ENCODE measurements around the gene EEF1AKMT3.
"Not testable (repeated sequence)": the region's sequence is repeated elsewhere in the genome, so short reads cannot be mapped to it uniquely, and the experiment has no call there.

The EEF1AKMT3 gene

DNA sequence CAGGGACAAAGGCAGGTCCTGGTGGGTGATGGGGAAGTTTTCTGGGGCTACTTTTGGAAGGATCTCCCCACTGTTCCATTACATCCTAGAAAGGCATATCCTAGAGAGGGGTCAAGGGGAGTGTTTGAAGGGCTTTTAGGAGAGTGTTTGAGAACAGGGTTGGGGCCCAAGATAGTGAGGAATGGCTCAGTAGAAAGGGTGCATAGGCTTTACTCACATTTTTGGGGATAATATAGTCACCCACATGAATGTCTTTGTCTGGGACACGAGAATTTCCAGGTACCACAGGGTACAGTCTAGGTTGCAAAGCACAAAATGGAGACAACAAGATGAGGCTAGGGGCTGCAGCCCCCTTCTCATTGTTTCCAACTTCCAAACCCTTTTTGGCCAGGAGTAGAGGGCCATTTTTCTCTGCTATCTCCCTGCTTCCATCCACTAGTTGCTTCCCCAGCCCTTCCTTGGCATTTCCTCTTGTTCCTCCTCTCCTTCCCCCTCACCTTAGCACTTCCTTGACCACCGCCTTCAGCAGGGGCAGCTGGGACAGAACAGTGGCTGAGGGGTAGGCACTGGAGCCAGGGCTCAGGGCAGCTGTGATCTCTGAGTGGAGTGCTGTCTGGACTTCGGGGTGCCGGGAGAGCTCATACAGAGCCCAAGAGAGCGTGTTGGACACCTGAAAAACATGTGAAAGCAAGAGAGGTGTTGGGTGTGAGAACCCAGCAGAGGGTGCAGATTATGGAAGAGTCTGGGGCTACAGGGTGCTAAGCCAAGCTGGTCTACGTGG, 8.3 kb upstream of the EEF1AKMT3 start:
- Mint-ChIP-seq H3K36me3 (ENCODE audit: low read depth) (peaks cover 79% of the 10 kb centered on the region), H3K27ac (peak overlapping the region; percentile 63), H3K4me1 (ENCODE audit: low read depth) (peaks cover 56% of the 10 kb centered on the region), H3K4me3 (peak overlapping the region; percentile 91), H3K27me3 (peaks cover 13% of the 10 kb centered on the region), H3K9me3 (no peaks in the 10 kb centered on the region)
- no peak for DNase-seq

DNA sequence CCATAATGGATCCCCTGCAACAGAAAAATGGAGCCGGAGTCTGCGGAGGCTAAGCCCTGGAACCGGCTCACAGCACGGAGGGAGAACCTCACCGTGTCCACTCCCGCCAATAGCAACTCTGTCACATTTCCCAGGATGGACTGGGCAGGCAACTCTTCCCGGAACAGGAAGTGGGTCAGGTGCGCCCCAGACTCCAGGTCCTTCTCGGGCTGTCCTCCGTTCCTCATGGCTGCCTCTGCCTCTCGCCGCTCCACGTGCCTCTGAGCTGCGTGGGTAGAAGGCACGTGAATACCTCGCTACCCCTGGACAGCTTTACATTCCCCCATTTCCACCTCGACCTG, 7.8 kb upstream of the EEF1AKMT3 start:
- peak overlapping the region; percentile 63 for H3K27ac Mint-ChIP-seq

DNA sequence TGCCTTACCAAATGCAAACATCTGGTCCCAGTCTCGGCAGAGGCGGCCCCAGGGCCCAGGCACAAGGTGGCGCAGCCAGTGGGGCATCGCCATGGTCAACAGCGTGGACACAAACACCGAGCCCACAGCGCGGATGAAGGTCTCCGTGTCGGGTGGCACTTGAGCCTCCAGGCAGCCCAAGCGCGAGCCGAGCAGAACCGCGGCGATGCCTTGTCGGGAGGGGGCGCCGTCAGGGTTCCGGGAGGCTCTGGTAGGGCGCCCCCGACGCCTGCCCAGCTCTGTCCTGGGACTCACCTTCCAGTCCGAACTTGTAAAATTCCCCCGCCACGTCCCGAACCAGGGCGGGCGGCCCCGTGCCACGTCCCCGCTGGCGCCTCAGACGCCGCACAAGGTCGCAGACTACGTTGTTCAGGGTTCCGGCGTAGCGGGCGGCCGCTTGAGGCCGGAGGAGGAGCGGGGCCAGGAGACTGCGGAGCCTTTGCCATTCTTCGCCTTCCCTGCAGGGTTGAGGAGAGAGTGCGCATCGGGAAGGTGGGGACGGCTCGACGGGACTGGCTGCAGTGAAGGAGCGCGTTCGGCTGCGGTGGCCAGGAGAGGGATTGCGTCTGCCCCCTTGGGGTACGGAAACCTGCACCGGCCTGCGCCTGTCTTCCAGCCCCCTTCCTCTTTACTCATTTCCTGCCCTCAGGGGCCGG, 7.3 kb upstream of the EEF1AKMT3 start:
- no peaks in the 10 kb centered on the region for H3K9me3 Mint-ChIP-seq
- peaks cover 79% of the 10 kb centered on the region for H3K36me3 Mint-ChIP-seq (ENCODE audit: low read depth)
- DNase-seq = peak; percentile 79
- H3K27me3 Mint-ChIP-seq = peaks cover 13% of the 10 kb centered on the region
- H3K27ac Mint-ChIP-seq = peak overlapping the region; percentile 63
- peaks cover 50% of the 10 kb centered on the region for H3K4me1 Mint-ChIP-seq (ENCODE audit: low read depth)
- peak overlapping the region; percentile 91 for H3K4me3 Mint-ChIP-seq

More for the DNA sequence above, 7.8 kb upstream of the EEF1AKMT3 start:
- Mint-ChIP-seq H3K9me3 (no peaks in the 10 kb centered on the region), H3K4me3 (peak overlapping the region; percentile 91), H3K4me1 (ENCODE audit: low read depth) (peaks cover 50% of the 10 kb centered on the region), H3K36me3 (ENCODE audit: low read depth) (peaks cover 79% of the 10 kb centered on the region), H3K27me3 (peaks cover 13% of the 10 kb centered on the region)
- no peak for DNase-seq

- Mint-ChIP-seq H3K27me3 (peaks cover 13% of the 10 kb centered on the region), H3K27ac (peak overlapping the region; percentile 67), H3K36me3 (ENCODE audit: low read depth) (peaks cover 79% of the 10 kb centered on the region), H3K4me1 (ENCODE audit: low read depth) (peaks cover 51% of the 10 kb centered on the region), H3K9me3 (no peaks in the 10 kb centered on the region), H3K4me3 (peak overlapping the region; percentile 91)
- DNase-seq = no peak
Observed at GRCh38 chr12:57765698-57766463, 6.5 kb upstream of the EEF1AKMT3 start.

DNA sequence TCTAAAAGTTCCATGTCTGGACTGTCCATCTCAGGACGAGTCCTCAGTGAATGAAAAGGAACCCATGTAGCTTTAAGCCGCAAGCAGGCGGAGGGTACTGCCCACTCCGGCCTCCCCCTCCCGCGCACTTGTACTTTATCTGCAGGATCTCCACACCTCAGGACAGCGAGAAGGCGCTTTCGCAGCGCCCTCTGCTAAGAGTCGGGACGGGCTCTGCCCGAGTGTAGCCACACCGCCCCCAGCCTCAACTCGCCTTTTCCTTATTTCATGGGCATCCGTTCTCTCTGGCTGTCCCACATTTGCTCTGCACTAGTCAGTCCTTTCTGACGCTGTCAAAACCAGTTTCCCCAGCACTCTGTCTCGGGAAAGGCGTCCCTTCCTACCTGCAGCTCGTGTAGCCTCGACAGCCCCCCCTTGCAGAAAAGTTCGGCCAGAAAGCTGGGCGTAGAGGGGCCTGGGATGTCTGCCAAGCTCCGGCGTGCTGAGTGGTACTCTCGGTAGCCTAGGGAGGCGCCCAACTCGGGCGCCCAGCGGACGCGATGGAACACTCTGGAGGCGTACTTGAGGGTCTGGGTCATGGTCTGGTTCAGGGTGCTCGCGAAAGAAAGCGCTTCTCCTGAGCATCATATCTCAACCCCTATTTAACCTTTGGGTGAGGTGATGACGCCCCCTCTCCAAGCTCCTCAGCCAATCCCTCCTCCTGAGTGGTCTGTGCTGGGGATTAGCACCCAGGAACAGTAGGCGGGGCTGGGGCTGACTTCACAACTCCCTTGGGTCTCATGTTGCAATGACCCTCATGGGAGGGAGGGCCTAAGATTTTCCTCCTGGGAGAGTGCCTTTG, 5.7 kb upstream of the EEF1AKMT3 start, which contains the start of gene CYP27B1:
TSS of gene CYP27B1 (minus strand) at position 615 of the 841 bp plus-strand sequence. CDS start at position 578, 37 bp downstream.
- H3K4me1 Mint-ChIP-seq (ENCODE audit: low read depth) = peaks cover 57% of the 10 kb centered on the region
- peak; percentile 48 for DNase-seq
- H3K4me3 Mint-ChIP-seq = peak within 1 kb of the TSS; percentile 91
- H3K27ac Mint-ChIP-seq = peak within 1 kb of the TSS; percentile 67
- no peaks in the 10 kb centered on the region for H3K9me3 Mint-ChIP-seq
- H3K27me3 Mint-ChIP-seq = peaks cover 13% of the 10 kb centered on the region
- H3K36me3 Mint-ChIP-seq (ENCODE audit: low read depth) = peaks cover 79% of the 10 kb centered on the region

GRCh38 chr12:57767305-57767698, 5.1 kb upstream of the EEF1AKMT3 start:
- peaks cover 58% of the 10 kb centered on the region for H3K4me1 Mint-ChIP-seq (ENCODE audit: low read depth)
- H3K9me3 Mint-ChIP-seq = no peaks in the 10 kb centered on the region
- H3K27ac Mint-ChIP-seq = no peak overlapping the region
- DNase-seq = no peak
- H3K36me3 Mint-ChIP-seq (ENCODE audit: low read depth) = peaks cover 75% of the 10 kb centered on the region
- H3K27me3 Mint-ChIP-seq = peaks cover 13% of the 10 kb centered on the region
- peak overlapping the region; percentile 91 for H3K4me3 Mint-ChIP-seq

- H3K36me3 Mint-ChIP-seq (ENCODE audit: low read depth) = peaks cover 71% of the 10 kb centered on the region
- H3K9me3 Mint-ChIP-seq = no peaks in the 10 kb centered on the region
- H3K27me3 Mint-ChIP-seq = peaks cover 13% of the 10 kb centered on the region
- H3K27ac Mint-ChIP-seq = no peak overlapping the region
- H3K4me1 Mint-ChIP-seq (ENCODE audit: low read depth) = peaks cover 57% of the 10 kb centered on the region
- DNase-seq = no peak
- no peak overlapping the region for H3K4me3 Mint-ChIP-seq
Observed at GRCh38 chr12:57767876-57768275, 4.5 kb upstream of the EEF1AKMT3 start.

- H3K4me1 Mint-ChIP-seq (ENCODE audit: low read depth) = peaks cover 47% of the 10 kb centered on the region
- no peak overlapping the region for H3K4me3 Mint-ChIP-seq
- DNase-seq = no peak
- no peaks in the 10 kb centered on the region for H3K9me3 Mint-ChIP-seq
- peaks cover 9% of the 10 kb centered on the region for H3K27me3 Mint-ChIP-seq
- H3K36me3 Mint-ChIP-seq (ENCODE audit: low read depth) = peaks cover 59% of the 10 kb centered on the region
- H3K27ac Mint-ChIP-seq = no peak overlapping the region
Observed at GRCh38 chr12:57769594-57769993, 2.8 kb upstream of the EEF1AKMT3 start.

- peak overlapping the region; percentile 100 for H3K27ac Mint-ChIP-seq
Observed at GRCh38 chr12:57770734-57771133, 1.7 kb upstream of the EEF1AKMT3 start.

GRCh38 chr12:57771236-57771872, 1.1 kb upstream of the EEF1AKMT3 start:
- peaks cover 34% of the 10 kb centered on the region for H3K4me1 Mint-ChIP-seq (ENCODE audit: low read depth)
- DNase-seq = peak; percentile 43

More at GRCh38 chr12:57770734-57771133, 1.7 kb upstream of the EEF1AKMT3 start:
- Mint-ChIP-seq H3K4me3 (peak overlapping the region; percentile 98), H3K27me3 (peaks cover 9% of the 10 kb centered on the region), H3K9me3 (no peaks in the 10 kb centered on the region), H3K4me1 (ENCODE audit: low read depth) (peaks cover 39% of the 10 kb centered on the region), H3K36me3 (ENCODE audit: low read depth) (peaks cover 55% of the 10 kb centered on the region)
- no peak for DNase-seq

GRCh38 chr12:57771873-57772428, 463 bp upstream of the EEF1AKMT3 start, which contains the start of gene METTL1:
Gene METTL1 (minus strand): TSS chr12:57772105. CDS start chr12:57772083, 22 bp downstream.
- Mint-ChIP-seq H3K27ac (peak within 1 kb of the TSS; percentile 100), H3K9me3 (no peaks in the 10 kb centered on the region), H3K4me1 (ENCODE audit: low read depth) (peaks cover 28% of the 10 kb centered on the region), H3K27me3 (peaks cover under 1% of the 10 kb centered on the region), H3K4me3 (peak within 1 kb of the TSS; percentile 98), H3K36me3 (ENCODE audit: low read depth) (peaks cover 57% of the 10 kb centered on the region)
- DNase-seq = peak; percentile 97

More at GRCh38 chr12:57771236-57771872, 1.1 kb upstream of the EEF1AKMT3 start:
- Mint-ChIP-seq H3K27ac (peak overlapping the region; percentile 100), H3K4me3 (peak overlapping the region; percentile 98), H3K9me3 (no peaks in the 10 kb centered on the region), H3K27me3 (peaks cover 7% of the 10 kb centered on the region), H3K36me3 (ENCODE audit: low read depth) (peaks cover 57% of the 10 kb centered on the region)

DNA sequence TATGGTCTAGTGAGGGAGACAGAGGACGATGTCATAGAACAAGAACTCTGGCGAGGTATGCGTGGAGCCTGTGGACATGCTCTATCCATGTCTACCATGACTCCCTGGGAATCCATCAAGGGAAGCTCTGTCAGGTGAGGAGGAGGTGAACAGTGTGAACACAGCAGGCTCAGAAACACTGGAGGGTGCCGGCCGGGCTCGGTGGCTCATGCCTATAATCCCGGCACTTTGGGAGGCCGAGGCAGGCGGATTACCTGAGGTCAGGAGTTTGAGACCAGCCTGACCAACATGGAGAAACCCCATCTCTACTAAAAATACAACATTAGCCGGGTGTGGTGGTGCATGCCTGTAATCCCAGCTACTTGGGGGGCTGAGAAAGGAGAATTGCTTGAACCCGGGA, 2.2 kb downstream of the EEF1AKMT3 start:
- not testable (repeated sequence) for H3K4me3 Mint-ChIP-seq, H3K27ac Mint-ChIP-seq, DNase-seq, H3K9me3 Mint-ChIP-seq, H3K27me3 Mint-ChIP-seq
- Mint-ChIP-seq H3K36me3 (ENCODE audit: low read depth) (peaks cover 37% of the 10 kb centered on the region), H3K4me1 (ENCODE audit: low read depth) (peaks cover 27% of the 10 kb centered on the region)

DNA sequence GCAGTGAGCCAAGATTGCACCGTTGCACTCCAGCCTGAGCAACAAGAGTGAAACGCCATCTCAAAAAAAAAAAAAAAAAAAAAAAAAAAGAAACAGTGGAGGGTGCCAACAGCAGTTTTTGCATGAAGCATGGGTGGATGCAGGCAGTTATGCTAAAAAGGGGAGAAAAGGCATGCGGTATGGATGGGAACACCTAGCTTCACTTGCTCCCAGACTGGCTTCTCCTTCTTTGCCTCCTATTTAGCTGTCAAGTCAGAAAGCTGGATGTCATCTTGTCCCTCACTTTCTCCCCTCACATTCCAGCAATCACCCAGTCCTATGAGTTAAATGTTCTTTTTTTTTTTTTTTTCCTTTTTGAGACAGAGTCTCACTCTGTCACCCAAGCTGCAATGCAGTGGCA, 2.6 kb downstream of the EEF1AKMT3 start:
- H3K36me3 Mint-ChIP-seq (ENCODE audit: low read depth) = peaks cover 33% of the 10 kb centered on the region
- DNase-seq = no peak
- H3K27me3 Mint-ChIP-seq = no peaks in the 10 kb centered on the region
- H3K27ac Mint-ChIP-seq = no peak overlapping the region
- no peaks in the 10 kb centered on the region for H3K9me3 Mint-ChIP-seq
- H3K4me1 Mint-ChIP-seq (ENCODE audit: low read depth) = peaks cover 25% of the 10 kb centered on the region
- no peak overlapping the region for H3K4me3 Mint-ChIP-seq

Data from activated T-cell treated with anti-CD3 and anti-CD28 coated beads, Interleukin-2, amount 50 U/mL, for 24 hours (primary cell).